NCI-H1930 (cell line): Measurements from ENCODE around the gene CIDEB.
"Not testable (repeated sequence)": the region's sequence is repeated elsewhere in the genome, so short reads cannot be mapped to it uniquely, and the experiment has no call there.

Experiments
- DNase-seq, 2 experiments: peaks; one replicate each; lab custom pipeline; 2025; lab: John Stamatoyannopoulos, UW

Gene CIDEB

GRCh38 chr14:24307575-24308341 lies at the start of gene CIDEB:
TSS of gene CIDEB (minus strand) at chr14:24307977. CDS start at chr14:24307858, 119 bp downstream.
- peak in 1 of 2 experiments; percentile 29 for DNase-seq

GRCh38 chr14:24356208-24356607 lies 48.4 kb upstream of the CIDEB start:
- DNase-seq = no peak

- DNase-seq = no peak
Measured at GRCh38 chr14:24355009-24355408, 47.2 kb upstream of the CIDEB start.

GRCh38 chr14:24354482-24354825 lies 46.7 kb upstream of the CIDEB start:
- not testable (repeated sequence) for DNase-seq

GRCh38 chr14:24353559-24354481 lies 46.0 kb upstream of the CIDEB start:
- no peak for DNase-seq

- DNase-seq = no peak
Measured at GRCh38 chr14:24351517-24351916, 43.7 kb upstream of the CIDEB start.

- no peak for DNase-seq
Measured at GRCh38 chr14:24349742-24350141, 42.0 kb upstream of the CIDEB start.

- DNase-seq = no peak
Measured at GRCh38 chr14:24348186-24348585, 40.4 kb upstream of the CIDEB start.

GRCh38 chr14:24347134-24347533 lies 39.4 kb upstream of the CIDEB start:
- no peak for DNase-seq

GRCh38 chr14:24343795-24344660 lies 36.3 kb upstream of the CIDEB start:
- DNase-seq = no peak

GRCh38 chr14:24342889-24343288 lies 35.1 kb upstream of the CIDEB start:
- no peak for DNase-seq

GRCh38 chr14:24340606-24341005 lies 32.8 kb upstream of the CIDEB start:
- no peak for DNase-seq

GRCh38 chr14:24339284-24340151 lies 31.7 kb upstream of the CIDEB start, which contains the start of gene RIPK3:
TSS of gene RIPK3 (minus strand) at chr14:24339991. CDS start at chr14:24339826, 165 bp downstream.
- DNase-seq = no peak

GRCh38 chr14:24338843-24339242 lies 31.1 kb upstream of the CIDEB start:
- DNase-seq = no peak

GRCh38 chr14:24337824-24338175 lies 30.0 kb upstream of the CIDEB start:
- DNase-seq = no peak

GRCh38 chr14:24337144-24337823 lies 29.5 kb upstream of the CIDEB start:
- DNase-seq = no peak

- DNase-seq = no peak
Measured at GRCh38 chr14:24335461-24336171, 27.8 kb upstream of the CIDEB start.

GRCh38 chr14:24334431-24335291 lies 26.9 kb upstream of the CIDEB start, which contains the start of gene ADCY4:
TSS of gene ADCY4 (minus strand) at chr14:24335071. CDS start at chr14:24334652, 419 bp downstream.
- no peak for DNase-seq
